ENCODE data around the gene OR52I2. TPM values are rescaled to one million over a fixed set of nuclear protein-coding genes. Genes with fewer than 3 reads are reported as not detected.

OR52I2 gene
- total and polyA plus RNA-seq, 2 experiments from 2014 or later: 0.06 TPM; not detected in 1

- Histone ChIP-seq H3K27ac (no peak overlapping the region), H3K4me3 (no peak overlapping the region), H3K36me3 (no peaks in the 10 kb centered on the region), H3K4me1 (ENCODE audit: low read depth) (no peaks in the 10 kb centered on the region), H3K9me3 (ENCODE audit: low read depth) (no peaks in the 10 kb centered on the region), H3K27me3 (peaks cover 4% of the 10 kb centered on the region)
- no peak for TF ChIP-seq CTCF (IDR thresholded peaks at IDR 0.05; ENCODE audit: low read depth, low read length)
- no peak for DNase-seq (ENCODE audit: low read depth in 1 of 2, low spot score in 1 of 2)
These were observed 34.7 kb upstream of the OR52I2 start for GRCh38 chr11:4546878-4547277.

GRCh38 chr11:4547416-4547815 is 34.1 kb upstream of the OR52I2 start:
- H3K4me1 ChIP-seq (ENCODE audit: low read depth): no peaks in the 10 kb centered on the region
- no peaks in the 10 kb centered on the region for H3K27me3 ChIP-seq
- no peak for TF ChIP-seq CTCF (IDR thresholded peaks at IDR 0.05; ENCODE audit: low read depth, low read length)
- no peak overlapping the region for H3K27ac ChIP-seq
- no peak overlapping the region for H3K4me3 ChIP-seq
- no peaks in the 10 kb centered on the region for H3K36me3 ChIP-seq
- no peaks in the 10 kb centered on the region for H3K9me3 ChIP-seq (ENCODE audit: low read depth)
- no peak for DNase-seq (ENCODE audit: low read depth in 1 of 2, low spot score in 1 of 2)

GRCh38 chr11:4551346-4551979 is 30.1 kb upstream of the OR52I2 start:
- H3K4me1 ChIP-seq (ENCODE audit: low read depth): no peaks in the 10 kb centered on the region
- H3K27me3 ChIP-seq: no peaks in the 10 kb centered on the region
- DNase-seq (ENCODE audit: low read depth in 1 of 2, low spot score in 1 of 2): no peak
- no peaks in the 10 kb centered on the region for H3K9me3 ChIP-seq (ENCODE audit: low read depth)
- no peaks in the 10 kb centered on the region for H3K36me3 ChIP-seq
- H3K4me3 ChIP-seq: no peak overlapping the region
- no peak overlapping the region for H3K27ac ChIP-seq
- no peak for TF ChIP-seq CTCF (IDR thresholded peaks at IDR 0.05; ENCODE audit: low read depth, low read length)

GRCh38 chr11:4559527-4560440 is 21.8 kb upstream of the OR52I2 start:
- DNase-seq (ENCODE audit: low read depth in 1 of 2, low spot score in 1 of 2): peak in 1 of 2 donors; percentile 2
- no peak overlapping the region for H3K4me3 ChIP-seq
- no peaks in the 10 kb centered on the region for H3K36me3 ChIP-seq
- no peaks in the 10 kb centered on the region for H3K27me3 ChIP-seq
- TF ChIP-seq CTCF (IDR thresholded peaks at IDR 0.05; ENCODE audit: low read depth, low read length): no peak
- no peaks in the 10 kb centered on the region for H3K9me3 ChIP-seq (ENCODE audit: low read depth)
- H3K27ac ChIP-seq: no peak overlapping the region
- no peaks in the 10 kb centered on the region for H3K4me1 ChIP-seq (ENCODE audit: low read depth)

- TF ChIP-seq CTCF (IDR thresholded peaks at IDR 0.05; ENCODE audit: low read depth, low read length): no peak
- no peaks in the 10 kb centered on the region for H3K36me3 ChIP-seq
- no peaks in the 10 kb centered on the region for H3K4me1 ChIP-seq (ENCODE audit: low read depth)
- H3K27me3 ChIP-seq: no peaks in the 10 kb centered on the region
- no peaks in the 10 kb centered on the region for H3K9me3 ChIP-seq (ENCODE audit: low read depth)
- no peak overlapping the region for H3K4me3 ChIP-seq
- DNase-seq (ENCODE audit: low read depth in 1 of 2, low spot score in 1 of 2): no peak
- no peak overlapping the region for H3K27ac ChIP-seq
These were observed 21.1 kb upstream of the OR52I2 start for GRCh38 chr11:4560467-4560866.
